Neutrophil (primary cell): ENCODE measurements around the gene FASN.

Experiments
- H3K27ac ChIP-seq: fragments of 200-600 bp; sonication (generic); 2 replicates; pipeline ENCODE4 v1.5.1; 2016; ENCODE audit warnings: mild to moderate bottlenecking, moderate library complexity
- H3K27me3 ChIP-seq: fragments of 200-600 bp; sonication (generic); 2 replicates; pipeline ENCODE4 v1.6.0; 2016; ENCODE audit warnings: mild to moderate bottlenecking
- H3K36me3 ChIP-seq: fragments of 200-600 bp; sonication (generic); 2 replicates; pipeline ENCODE4 v1.5.1; 2017
- H3K4me1 ChIP-seq, 2 experiments: fragments of 200-600 bp in 1 of 2; sonication (generic) in 1 of 2; 1 replicate in 1 of 2; 2 replicates in 1 of 2; pipeline versions ENCODE4 v1.5.1 to v1.6.1; 2013 to 2016; ENCODE audit warnings: low read depth in 1 of 2, low read length in 1 of 2, mild to moderate bottlenecking in 1 of 2, moderate library complexity in 1 of 2; ENCODE audit not compliant: control insufficient read depth in 1 of 2, insufficient read depth in 1 of 2
- H3K4me3 ChIP-seq, 2 experiments: fragments of 200-600 bp in 1 of 2; sonication (generic) in 1 of 2; 1 replicate in 1 of 2; 2 replicates in 1 of 2; pipeline ENCODE4 v1.5.1; 2013 to 2016; ENCODE audit warnings: low read depth in 1 of 2, low read length in 1 of 2, mild to moderate bottlenecking in 1 of 2, moderate library complexity in 1 of 2
- H3K9me3 ChIP-seq: fragments of 200-600 bp; sonication (generic); 2 replicates; pipeline ENCODE4 v1.5.1; 2016
- CTCF ChIP-seq: fragments of 200-600 bp; sonication (generic); IDR thresholded peaks from 2 replicates; pipeline ENCODE4 v1.5.1; 2016; ENCODE audit warnings: antibody characterized with exemption

FASN gene

DNA sequence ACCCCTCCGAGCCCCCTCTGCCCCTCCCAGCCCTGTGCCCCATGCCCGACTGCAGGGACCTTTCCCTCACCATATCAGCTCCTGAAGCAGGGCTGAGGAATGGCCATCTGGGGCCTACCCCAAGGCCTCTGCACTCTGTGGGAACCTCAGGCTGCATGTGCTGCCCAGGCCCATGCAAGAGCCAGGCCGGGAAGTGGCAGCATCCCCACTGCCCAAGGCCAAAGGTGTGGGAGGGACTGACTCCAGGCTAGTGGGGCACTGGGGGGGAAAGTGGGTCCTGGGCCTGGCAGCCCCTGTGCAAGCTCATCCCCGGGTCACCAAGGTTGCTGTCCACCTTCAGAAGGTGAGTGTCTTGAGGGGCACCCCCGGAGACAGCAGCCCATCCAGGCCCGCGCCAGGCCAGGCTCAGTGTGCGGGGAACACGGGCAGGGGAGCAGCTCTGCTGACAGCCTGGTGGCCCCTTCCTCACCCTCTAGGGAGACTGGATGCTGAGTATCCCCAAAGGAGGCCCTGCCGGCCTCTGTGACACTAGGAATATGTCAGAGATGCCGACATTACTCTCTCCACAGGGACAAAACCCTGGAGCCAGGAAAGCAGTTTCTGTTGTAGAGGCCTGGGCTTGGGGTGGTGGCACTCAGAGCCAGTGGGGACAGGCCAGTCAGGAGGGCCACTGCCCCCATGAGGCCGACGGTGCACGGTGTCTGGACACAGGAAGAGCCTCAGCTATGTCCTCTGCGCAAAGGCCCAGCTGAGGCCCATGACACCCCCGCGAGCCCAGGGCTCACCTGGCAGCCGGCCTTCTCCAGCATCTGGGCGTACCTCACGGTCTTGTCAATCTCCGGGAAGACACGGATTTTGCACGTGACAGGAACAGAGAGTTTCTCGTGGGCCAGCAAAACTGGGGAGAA, 35.7 kb downstream of the FASN start:
- H3K4me1 ChIP-seq, result peaks cover 16% of the 10 kb centered on the region in 2 experiments
- H3K27me3 ChIP-seq, result no peaks in the 10 kb centered on the region
- peaks cover 63% of the 10 kb centered on the region for H3K36me3 ChIP-seq
- no peak for TF ChIP-seq CTCF
- no peak overlapping the region for H3K27ac ChIP-seq
- no peaks in the 10 kb centered on the region for H3K9me3 ChIP-seq
- H3K4me3 ChIP-seq, result no peak overlapping the region

DNA sequence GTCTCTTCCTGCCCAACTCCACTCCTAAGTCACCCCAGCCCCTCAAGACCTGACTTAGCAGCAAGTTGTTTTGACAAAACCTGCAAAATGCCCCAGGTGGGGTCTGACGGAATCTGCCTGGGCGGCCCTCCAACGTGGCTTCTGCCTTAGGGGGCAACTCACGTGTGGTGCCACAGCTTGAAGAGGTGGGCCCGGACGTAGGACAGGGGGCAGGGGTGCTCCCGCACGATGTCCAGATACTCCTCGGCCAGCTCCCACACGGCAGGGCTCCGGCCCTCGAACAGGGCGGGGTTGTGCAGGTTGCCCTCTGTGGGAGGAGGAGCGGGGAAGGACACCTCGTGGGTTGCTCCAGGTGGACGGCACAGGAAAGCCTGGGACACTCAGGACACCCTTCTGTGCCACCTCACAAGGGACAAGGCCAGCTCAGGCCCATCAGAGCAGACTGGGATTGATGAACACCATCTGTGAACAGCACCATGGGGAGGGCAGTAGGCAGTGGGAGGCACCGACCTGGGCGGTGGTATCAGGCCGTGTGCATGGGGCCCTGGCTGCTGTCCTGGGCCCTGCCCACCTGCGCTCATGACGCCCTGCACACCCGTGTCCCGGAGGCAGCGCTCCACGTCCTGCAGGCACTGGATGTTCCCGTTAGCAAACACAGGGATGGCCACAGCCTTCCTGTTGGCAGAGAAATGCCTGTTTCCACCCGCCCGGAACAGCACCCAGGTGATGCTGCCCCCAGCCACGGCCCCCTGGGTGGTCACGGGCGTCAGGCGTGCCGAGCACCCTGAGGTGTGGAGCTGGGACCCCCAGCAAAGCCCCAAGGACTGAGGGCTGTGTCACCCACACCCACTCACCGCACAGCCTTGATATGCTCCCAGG, 36.8 kb downstream of the FASN start:
- Histone ChIP-seq H3K36me3 (peaks cover 73% of the 10 kb centered on the region), H3K27ac (no peak overlapping the region), H3K27me3 (no peaks in the 10 kb centered on the region), H3K4me1 (peaks cover 16% of the 10 kb centered on the region in 2 experiments), H3K9me3 (no peaks in the 10 kb centered on the region), H3K4me3 (no peak overlapping the region)
- no peak for TF ChIP-seq CTCF

- H3K4me3 ChIP-seq, result no peak overlapping the region
These were observed 37.4 kb downstream of the FASN start for GRCh38 chr17:82060614-82061013.

GRCh38 chr17:82060001-82060380, 38.0 kb downstream of the FASN start:
- no peaks in the 10 kb centered on the region for H3K9me3 ChIP-seq
- no peaks in the 10 kb centered on the region for H3K27me3 ChIP-seq
- peaks cover 86% of the 10 kb centered on the region for H3K36me3 ChIP-seq
- H3K4me1 ChIP-seq, result peaks cover 8 to 9% of the 10 kb centered on the region in 2 experiments
- H3K4me3 ChIP-seq, result no peak overlapping the region
- TF ChIP-seq CTCF, result no peak
- H3K27ac ChIP-seq, result no peak overlapping the region

More at GRCh38 chr17:82060614-82061013, 37.4 kb downstream of the FASN start:
- Histone ChIP-seq H3K27me3 (no peaks in the 10 kb centered on the region), H3K36me3 (peaks cover 80% of the 10 kb centered on the region), H3K27ac (no peak overlapping the region), H3K4me1 (peaks cover 12% of the 10 kb centered on the region in 2 experiments), H3K9me3 (no peaks in the 10 kb centered on the region)
- TF ChIP-seq CTCF, result no peak

DNA sequence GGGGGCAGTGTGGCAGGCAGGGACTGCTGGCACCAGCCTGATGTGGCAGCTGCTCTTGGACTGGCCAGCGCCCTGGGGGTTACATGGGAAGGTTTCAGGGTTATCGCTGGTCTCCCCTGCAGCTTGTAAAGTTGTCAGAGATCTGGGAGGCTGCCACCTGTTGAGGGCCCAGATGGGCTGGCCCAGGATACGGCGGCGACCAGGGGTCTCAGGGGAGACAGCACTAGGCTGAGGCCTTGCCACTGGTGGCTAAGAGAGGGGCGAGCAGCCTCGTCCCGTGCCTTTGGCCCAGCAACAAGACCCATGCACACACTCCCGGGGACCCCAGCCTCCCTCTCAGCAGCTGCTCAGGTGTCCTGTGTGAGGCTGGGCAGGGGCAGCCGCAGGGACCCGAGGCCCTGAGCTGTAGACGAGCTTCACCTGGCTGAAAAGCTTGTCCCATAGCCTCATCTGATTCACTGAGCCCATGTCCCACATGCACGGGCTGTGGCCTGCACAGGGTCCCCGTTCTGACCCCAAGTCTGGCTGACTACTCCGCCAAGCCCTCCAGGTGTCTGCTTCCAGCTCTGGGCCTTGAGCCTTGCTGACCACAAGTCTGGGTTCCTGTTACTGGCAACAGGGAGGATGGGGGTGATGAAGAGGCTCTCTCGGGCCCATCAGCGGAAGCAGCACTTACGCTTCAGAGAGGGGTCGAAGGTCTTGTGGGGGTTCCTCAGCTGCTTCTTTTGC, 38.6 kb downstream of the FASN start:
- Histone ChIP-seq H3K36me3 (peaks cover 91% of the 10 kb centered on the region), H3K27ac (no peak overlapping the region), H3K4me3 (no peak overlapping the region), H3K9me3 (no peaks in the 10 kb centered on the region), H3K4me1 (peaks cover 2 to 3% of the 10 kb centered on the region in 2 experiments), H3K27me3 (no peaks in the 10 kb centered on the region)
- TF ChIP-seq CTCF, result no peak
